Measurements from ENCODE around the gene PLA2G12A. TPM values are rescaled to one million over a fixed set of nuclear protein-coding genes. Genes with fewer than 3 reads are reported as not detected.

PLA2G12A gene
- total and polyA plus RNA-seq, 8 donors: 20.6 to 58.4 (median 32.2) TPM

GRCh38 chr4:109755656-109756055 is 25.8 kb upstream of the PLA2G12A start:
- H3K36me3 ChIP-seq: no peaks in the 10 kb centered on the region
- H3K27ac ChIP-seq: no peak overlapping the region
- H3K4me1 ChIP-seq: no peaks in the 10 kb centered on the region
- intact Hi-C loops (cut with DNase I): no loop called here
- H3K4me3 ChIP-seq: no peak overlapping the region
- TF ChIP-seq, protein P1, sequence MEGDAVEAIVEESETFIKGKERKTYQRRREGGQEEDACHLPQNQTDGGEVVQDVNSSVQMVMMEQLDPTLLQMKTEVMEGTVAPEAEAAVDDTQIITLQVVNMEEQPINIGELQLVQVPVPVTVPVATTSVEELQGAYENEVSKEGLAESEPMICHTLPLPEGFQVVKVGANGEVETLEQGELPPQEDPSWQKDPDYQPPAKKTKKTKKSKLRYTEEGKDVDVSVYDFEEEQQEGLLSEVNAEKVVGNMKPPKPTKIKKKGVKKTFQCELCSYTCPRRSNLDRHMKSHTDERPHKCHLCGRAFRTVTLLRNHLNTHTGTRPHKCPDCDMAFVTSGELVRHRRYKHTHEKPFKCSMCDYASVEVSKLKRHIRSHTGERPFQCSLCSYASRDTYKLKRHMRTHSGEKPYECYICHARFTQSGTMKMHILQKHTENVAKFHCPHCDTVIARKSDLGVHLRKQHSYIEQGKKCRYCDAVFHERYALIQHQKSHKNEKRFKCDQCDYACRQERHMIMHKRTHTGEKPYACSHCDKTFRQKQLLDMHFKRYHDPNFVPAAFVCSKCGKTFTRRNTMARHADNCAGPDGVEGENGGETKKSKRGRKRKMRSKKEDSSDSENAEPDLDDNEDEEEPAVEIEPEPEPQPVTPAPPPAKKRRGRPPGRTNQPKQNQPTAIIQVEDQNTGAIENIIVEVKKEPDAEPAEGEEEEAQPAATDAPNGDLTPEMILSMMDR (IDR thresholded peaks at IDR 0.05): no peak
- no peaks in the 10 kb centered on the region for H3K27me3 ChIP-seq
- no peaks in the 10 kb centered on the region for H3K9me3 ChIP-seq
- no peak for ATAC-seq
- no peak for DNase-seq

- DNase-seq: no peak
- no peak overlapping the region for H3K27ac ChIP-seq
- H3K4me1 ChIP-seq: no peaks in the 10 kb centered on the region
- intact Hi-C loops (cut with DNase I): no loop called here
- TF ChIP-seq, protein P1 (IDR thresholded peaks at IDR 0.05): no peak
- no peak overlapping the region for H3K4me3 ChIP-seq
- ATAC-seq: no peak
- H3K36me3 ChIP-seq: no peaks in the 10 kb centered on the region
- no peaks in the 10 kb centered on the region for H3K9me3 ChIP-seq
- no peaks in the 10 kb centered on the region for H3K27me3 ChIP-seq
Measured at GRCh38 chr4:109754093-109754857, 24.4 kb upstream of the PLA2G12A start.

- no peaks in the 10 kb centered on the region for H3K27me3 ChIP-seq
- ATAC-seq (no peak), DNase-seq (no peak)
- no peaks in the 10 kb centered on the region for H3K4me1 ChIP-seq
- TF ChIP-seq, protein P1 (IDR thresholded peaks at IDR 0.05): no peak
- intact Hi-C loops (cut with DNase I): no loop called here
- H3K4me3 ChIP-seq: no peak overlapping the region
- no peak overlapping the region for H3K27ac ChIP-seq
- no peaks in the 10 kb centered on the region for H3K36me3 ChIP-seq
- H3K9me3 ChIP-seq: no peaks in the 10 kb centered on the region
Measured at GRCh38 chr4:109752525-109752924, 22.7 kb upstream of the PLA2G12A start.

GRCh38 chr4:109751852-109752251 is 22.0 kb upstream of the PLA2G12A start:
- Histone ChIP-seq H3K36me3 (no peaks in the 10 kb centered on the region), H3K4me1 (no peaks in the 10 kb centered on the region), H3K4me3 (no peak overlapping the region), H3K9me3 (no peaks in the 10 kb centered on the region), H3K27ac (no peak overlapping the region), H3K27me3 (no peaks in the 10 kb centered on the region)
- ATAC-seq: no peak
- intact Hi-C loops (cut with DNase I): no loop called here
- no peak for DNase-seq
- TF ChIP-seq, protein P1 (IDR thresholded peaks at IDR 0.05): no peak

GRCh38 chr4:109750652-109751244 is 20.9 kb upstream of the PLA2G12A start:
- TF ChIP-seq, protein P1 (IDR thresholded peaks at IDR 0.05): no peak
- intact Hi-C loops (cut with DNase I): no loop called here
- Histone ChIP-seq H3K27me3 (no peaks in the 10 kb centered on the region), H3K4me3 (no peak overlapping the region), H3K36me3 (no peaks in the 10 kb centered on the region), H3K27ac (no peak overlapping the region), H3K9me3 (no peaks in the 10 kb centered on the region), H3K4me1 (no peaks in the 10 kb centered on the region)
- no peak for ATAC-seq
- DNase-seq: no peak
